ENCODE data around the gene HSD17B11.

DNA sequence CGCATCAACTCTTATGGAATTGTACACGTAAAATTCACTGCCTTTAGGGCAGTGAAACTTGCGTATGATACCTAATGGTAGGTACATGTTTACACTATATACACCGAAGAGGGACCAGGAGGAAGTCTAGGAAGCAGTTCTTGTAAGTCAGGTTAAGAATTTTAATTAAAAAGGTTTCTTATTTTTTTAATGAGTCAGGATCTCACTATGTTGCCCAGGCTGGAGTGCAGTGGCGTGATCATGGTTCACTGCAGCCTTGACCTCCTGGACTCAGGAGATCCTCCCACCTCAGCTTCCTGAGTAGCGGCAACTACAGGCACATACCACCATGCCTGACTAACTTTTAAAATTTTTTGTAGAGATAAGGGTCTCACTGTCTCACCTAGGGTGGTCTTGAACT, 38.0 kb upstream of the HSD17B11 start:
- TF ChIP-seq TCF7 (CRISPR knock-in tag; IDR thresholded peaks at IDR 0.05; ENCODE audit: low read depth): no peak
- TF ChIP-seq, protein P1, sequence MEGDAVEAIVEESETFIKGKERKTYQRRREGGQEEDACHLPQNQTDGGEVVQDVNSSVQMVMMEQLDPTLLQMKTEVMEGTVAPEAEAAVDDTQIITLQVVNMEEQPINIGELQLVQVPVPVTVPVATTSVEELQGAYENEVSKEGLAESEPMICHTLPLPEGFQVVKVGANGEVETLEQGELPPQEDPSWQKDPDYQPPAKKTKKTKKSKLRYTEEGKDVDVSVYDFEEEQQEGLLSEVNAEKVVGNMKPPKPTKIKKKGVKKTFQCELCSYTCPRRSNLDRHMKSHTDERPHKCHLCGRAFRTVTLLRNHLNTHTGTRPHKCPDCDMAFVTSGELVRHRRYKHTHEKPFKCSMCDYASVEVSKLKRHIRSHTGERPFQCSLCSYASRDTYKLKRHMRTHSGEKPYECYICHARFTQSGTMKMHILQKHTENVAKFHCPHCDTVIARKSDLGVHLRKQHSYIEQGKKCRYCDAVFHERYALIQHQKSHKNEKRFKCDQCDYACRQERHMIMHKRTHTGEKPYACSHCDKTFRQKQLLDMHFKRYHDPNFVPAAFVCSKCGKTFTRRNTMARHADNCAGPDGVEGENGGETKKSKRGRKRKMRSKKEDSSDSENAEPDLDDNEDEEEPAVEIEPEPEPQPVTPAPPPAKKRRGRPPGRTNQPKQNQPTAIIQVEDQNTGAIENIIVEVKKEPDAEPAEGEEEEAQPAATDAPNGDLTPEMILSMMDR (IDR thresholded peaks at IDR 0.05): no peak
- TF ChIP-seq JUN (CRISPR knock-in tag; IDR thresholded peaks at IDR 0.05): no peak
- TF ChIP-seq, protein P2, sequence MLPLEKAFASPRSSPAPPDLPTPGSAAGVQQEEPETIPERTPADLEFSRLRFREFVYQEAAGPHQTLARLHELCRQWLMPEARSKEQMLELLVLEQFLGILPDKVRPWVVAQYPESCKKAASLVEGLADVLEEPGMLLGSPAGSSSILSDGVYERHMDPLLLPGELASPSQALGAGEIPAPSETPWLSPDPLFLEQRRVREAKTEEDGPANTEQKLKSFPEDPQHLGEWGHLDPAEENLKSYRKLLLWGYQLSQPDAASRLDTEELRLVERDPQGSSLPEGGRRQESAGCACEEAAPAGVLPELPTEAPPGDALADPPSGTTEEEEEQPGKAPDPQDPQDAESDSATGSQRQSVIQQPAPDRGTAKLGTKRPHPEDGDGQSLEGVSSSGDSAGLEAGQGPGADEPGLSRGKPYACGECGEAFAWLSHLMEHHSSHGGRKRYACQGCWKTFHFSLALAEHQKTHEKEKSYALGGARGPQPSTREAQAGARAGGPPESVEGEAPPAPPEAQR (CRISPR knock-in tag; IDR thresholded peaks at IDR 0.05): no peak
